Left renal cortex interstitium (tissue), 4 donors: ENCODE measurements around the gene RAPGEF3. TPM values are rescaled to one million over a fixed set of nuclear protein-coding genes. Genes with fewer than 3 reads are reported as not detected.
A peak's percentile ranks its signal among the peaks of the same experiment; 100 is the strongest.

ENCODE experiments used
- DNase-seq, 4 donors: peaks; one replicate each; pipeline ENCODE4 v3.0.0-alpha.2; 2013; ENCODE audit warnings: low read depth in 4 of 4, low spot score in 2 of 4, missing footprints in 1 of 4
- polyA plus RNA-seq, 4 donors: library from polyadenylated mRNA; unstranded; fragments of 120-200 nt; gene quantifications; one replicate each; pipeline ENCODE4 v1.2.1, GENCODE V29; 2013; ENCODE audit not compliant: insufficient read length in 4 of 4

Gene RAPGEF3
- polyA plus RNA-seq, result 100 to 1,000 TPM in 1 of 4 donors, 10 to 100 TPM in 3; 49.6 to 112 (median 76.2) TPM

- DNase-seq, result peak in 1 of 4 donors; percentile 64
Measured at GRCh38 chr12:47758834-47759690, at the start of gene RAPGEF3. TSS of gene RAPGEF3 (minus strand) at chr12:47758880. CDS start at chr12:47758556, 324 bp downstream.

DNA sequence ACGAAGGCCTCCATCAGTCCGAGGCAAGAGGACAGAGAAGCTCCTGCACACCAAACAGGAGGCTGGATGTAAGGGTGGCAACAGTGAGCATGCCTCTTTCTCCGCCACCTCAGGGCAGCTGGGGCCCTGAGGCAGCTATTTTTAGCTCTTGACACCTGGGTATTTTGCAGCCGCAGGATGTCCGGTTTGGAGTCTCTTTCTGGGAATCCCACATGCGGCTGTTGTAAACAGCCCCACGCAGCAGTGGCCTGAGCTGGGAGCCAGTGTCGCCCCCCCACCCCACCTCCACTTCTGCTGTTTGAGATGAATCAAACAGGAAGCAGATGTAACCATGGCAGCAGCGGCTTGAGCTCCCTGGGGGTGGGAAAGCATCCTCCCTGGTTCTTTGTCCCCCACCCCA lies 49.4 kb upstream of the RAPGEF3 start:
- no peak for DNase-seq

DNA sequence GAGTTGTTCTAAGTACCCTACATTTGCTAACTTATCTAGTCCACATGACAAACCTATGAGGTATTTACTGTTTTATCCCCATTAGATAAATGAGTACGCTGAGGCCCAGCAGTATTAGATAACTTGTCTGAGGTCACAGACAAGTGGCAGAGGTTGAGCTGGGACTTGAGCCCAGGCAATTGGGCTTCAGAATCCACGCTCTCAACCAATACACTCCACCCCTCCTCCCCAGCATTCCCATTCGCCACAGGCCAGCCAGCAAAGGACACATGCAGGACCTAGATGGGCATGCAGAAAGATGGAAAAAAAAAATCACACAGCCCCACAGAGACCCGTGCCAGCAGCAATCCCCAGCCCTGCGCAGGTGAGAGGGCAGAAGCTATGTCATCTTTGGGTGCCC lies 48.7 kb upstream of the RAPGEF3 start:
- no peak for DNase-seq

DNA sequence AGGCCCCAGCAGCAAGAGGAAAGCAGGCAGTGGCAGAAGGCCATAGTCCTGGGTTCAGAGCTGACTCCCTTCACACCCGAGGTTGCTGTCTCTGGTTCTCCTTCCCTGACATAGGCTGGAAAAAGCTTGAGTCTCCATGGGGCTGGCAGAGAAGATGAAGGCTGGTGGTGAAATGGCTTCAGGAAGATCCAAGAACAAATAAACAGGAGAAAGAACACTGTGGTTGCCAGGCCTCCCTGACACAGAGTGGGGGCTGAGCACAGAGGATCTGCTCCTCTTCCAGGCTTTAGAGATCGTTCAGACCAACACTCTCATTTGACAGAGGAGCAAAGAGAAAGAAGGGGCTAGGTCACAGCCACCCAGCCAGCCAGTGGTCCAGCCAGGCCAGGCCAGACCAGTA lies 46.7 kb upstream of the RAPGEF3 start:
- DNase-seq, result no peak

DNA sequence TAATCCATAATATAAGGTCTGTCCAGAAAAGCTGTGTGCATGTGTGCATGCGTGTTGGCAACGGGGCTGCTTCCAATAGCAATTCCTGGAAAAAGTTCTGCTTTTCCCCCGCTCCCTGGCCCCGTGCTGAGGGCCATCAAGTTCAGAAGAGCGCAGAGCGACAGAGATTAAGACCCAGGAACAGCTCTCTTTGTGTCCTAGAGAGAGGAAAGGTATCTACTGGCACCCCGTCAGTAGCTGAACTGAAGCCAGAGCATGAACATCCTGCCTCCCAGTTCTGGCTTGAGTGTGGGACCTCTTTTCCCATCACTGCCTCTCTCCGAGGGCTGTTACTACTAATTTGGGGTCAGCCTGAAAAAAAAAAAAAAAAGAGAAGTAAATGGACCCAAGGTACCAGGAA lies 45.5 kb upstream of the RAPGEF3 start:
- DNase-seq, result no peak

GRCh38 chr12:47803191-47803875 lies 44.7 kb upstream of the RAPGEF3 start:
- no peak for DNase-seq

DNA sequence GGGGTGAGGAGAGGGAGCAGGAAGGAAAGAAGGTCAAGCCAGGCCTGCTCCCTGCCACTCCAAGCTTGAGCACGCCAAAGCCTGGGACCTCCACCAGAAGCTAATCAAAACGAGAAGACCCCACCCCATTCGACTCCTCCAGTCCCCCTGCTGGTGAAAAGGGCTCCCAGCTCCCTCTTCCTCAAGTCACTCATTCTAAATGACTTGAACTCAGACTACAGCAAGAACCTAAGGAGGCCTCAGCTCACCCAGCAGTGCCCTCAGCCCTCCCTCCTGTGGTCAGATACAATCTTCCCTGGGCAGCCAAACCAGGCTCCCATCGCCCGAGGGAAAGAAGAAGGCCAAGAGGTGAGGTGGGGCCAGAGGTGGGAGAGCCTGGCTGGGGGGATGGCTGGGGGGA lies 43.6 kb upstream of the RAPGEF3 start:
- DNase-seq, result no peak

GRCh38 chr12:47801904-47802246 lies 43.2 kb upstream of the RAPGEF3 start:
- DNase-seq, result no peak

- no peak for DNase-seq
Measured at GRCh38 chr12:47801170-47801903, 42.7 kb upstream of the RAPGEF3 start.

DNA sequence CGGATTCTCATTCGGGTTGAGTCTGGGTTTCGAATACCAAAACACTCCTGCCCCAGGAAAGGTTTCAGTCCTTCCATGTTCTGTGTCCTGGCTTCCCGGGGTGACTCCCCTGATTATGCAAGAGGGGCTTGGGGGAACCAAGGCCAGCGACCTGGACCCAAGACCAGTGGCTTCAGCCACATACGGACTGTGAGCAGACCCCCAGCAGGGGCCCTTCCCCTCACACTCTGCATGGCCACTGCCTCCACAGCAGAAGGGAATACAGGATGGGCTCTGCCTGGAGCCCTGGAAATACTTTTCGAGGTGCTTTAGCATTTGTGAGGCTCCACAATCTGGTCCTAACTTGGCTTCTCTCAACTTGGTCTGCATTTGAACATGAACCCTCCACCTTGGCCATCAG lies 41.9 kb upstream of the RAPGEF3 start:
- no peak for DNase-seq

GRCh38 chr12:47799357-47799955 lies 40.8 kb upstream of the RAPGEF3 start:
- DNase-seq, result no peak

DNA sequence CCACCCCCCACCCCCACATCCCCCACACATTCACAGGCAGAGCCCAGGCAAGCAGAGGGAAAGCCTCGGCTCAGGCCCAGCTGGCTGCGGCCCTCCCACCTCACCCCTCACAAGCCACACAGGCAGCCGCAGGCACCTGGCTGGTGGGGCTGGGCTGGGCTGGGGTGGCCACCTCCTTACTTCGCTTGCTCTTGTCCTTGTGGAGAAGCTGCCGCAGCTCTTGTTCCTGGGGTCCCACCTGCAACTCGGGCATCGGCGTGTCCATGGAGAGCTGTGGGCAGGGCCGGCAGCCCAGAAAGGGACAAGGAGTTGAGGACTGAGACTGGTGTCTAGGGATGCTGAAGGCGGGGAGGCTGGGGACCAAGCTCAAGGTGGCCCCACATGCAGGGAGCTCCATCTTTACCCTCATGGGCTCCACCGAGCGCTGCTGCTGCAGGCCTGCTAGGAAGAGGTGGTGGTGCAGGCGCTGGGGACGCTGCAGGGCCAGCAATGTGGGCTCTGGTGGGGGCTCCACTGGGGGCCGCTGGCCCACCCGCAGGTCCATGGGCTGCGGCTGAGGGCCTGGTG lies 39.8 kb upstream of the RAPGEF3 start:
- DNase-seq, result no peak

- no peak for DNase-seq
Measured at GRCh38 chr12:47797441-47797840, 38.8 kb upstream of the RAPGEF3 start.

GRCh38 chr12:47795814-47796411 lies 37.2 kb upstream of the RAPGEF3 start:
- no peak for DNase-seq

DNA sequence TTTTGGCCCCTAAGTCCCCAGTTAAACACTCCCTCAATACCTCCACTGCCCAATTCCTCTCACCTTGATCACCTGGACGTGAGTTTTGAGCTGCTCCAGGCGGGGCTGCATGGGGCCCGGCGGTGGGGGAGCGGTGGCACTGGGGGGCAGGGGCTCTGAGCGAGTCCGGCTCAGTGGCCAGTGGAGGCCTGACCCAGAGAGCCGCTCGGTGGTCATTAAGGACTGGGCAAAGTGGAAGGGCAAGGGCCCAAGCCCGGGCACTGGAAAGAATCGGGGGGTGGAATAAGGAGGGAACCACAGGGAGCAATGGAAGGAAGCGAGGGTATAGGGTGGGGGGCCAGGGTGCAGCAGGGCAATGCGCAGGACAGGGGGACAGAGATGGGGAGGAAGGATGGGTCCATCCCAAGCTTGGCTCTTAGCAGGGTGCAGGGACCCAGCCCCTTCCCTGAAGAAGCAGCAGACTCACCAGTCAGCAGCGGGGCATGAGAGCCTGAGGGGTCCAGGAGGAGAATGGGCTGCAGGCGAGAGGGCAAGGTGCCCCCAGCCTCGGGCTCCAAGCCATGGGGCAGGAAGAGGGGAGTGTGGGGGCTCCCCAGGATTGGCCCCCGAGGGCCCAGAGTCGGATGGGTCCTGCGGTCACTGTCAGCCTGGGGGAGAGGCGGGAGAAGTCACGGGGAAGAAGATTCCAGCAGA lies 36.6 kb upstream of the RAPGEF3 start:
- no peak for DNase-seq

GRCh38 chr12:47794679-47795078 lies 36.0 kb upstream of the RAPGEF3 start:
- no peak for DNase-seq

DNA sequence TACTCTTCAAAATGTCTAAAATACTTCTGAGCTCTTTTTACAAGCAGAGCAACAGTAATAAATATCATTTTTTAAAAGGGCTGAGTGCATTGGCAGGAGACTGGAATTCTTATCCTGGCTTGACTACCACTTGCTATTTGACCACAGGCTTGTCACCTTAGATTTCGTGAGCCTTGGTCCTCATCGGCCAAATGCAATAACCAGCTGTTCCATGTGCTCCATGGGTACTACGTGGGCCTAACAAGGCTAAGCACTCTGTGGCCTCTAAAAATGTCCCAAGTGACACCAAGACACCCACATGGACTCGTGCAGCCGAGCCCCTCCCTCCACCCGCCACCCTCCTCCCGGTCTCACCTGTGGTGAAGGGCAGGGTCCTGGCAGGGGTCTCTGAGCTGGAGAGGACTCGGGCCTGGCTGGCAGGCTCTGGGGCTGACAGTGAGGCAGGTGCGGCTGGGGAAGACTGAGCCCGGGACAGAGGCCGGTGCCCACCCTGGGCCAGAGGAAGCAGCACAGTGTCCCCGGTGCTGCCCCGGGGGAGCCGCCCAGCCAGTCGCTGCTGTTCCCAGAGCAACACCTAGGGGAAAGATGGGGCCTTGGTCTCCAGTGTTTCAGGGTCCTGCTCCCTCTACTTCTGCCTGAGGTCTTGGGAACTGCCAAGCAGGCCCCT lies 34.5 kb upstream of the RAPGEF3 start:
- no peak for DNase-seq

GRCh38 chr12:47791874-47792273 lies 33.2 kb upstream of the RAPGEF3 start:
- no peak for DNase-seq

DNA sequence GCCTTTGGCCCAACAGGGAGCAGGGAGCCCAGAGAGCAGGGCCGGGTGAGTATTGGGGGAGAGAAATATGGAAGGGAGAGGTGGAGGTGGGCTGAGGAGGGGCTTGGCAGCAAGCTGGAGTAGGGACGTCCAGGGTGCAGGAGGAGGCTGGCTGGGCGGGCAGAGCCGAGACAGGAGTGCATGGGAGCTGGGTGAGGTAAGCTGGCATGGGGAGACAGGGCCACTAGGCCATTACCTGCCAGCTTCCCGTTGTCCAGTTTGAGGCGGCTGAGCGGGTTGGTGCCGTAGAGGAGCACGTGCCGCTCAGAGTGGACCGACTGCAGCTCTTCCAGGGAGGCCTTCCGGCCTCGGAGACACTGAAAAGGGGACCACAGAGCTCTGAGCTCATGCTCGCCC lies 32.7 kb upstream of the RAPGEF3 start:
- DNase-seq, result no peak
